CD4-positive, alpha-beta T cell treated with Interleukin-21 for 1 hour (primary cell): Measurements from ENCODE around the gene FOXP1.

Experiments used
- DNase-seq: peaks from one replicate; pipeline ENCODE4 v3.0.0-alpha.2; 2020

The FOXP1 gene

DNA sequence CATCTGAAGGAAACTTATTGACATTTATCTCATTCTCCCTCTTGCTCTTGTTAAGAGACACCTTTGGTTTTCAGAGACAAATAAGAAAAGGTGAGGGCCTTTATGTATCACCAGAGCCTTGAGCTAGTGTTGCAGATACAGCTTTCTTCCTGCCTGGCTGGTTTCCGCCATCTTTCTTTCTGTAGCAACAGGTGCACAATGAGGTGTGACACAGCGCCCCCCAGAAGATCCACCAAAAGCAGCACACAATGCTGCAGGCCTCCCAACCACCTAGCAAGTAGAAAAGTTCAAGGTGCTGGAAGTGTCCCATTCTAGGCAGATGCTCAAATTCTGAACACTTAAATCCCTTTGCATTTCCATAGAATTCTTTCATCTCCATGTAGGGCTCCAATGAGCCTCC lies 106.6 kb downstream of the FOXP1 start:
- DNase-seq: no peak

DNA sequence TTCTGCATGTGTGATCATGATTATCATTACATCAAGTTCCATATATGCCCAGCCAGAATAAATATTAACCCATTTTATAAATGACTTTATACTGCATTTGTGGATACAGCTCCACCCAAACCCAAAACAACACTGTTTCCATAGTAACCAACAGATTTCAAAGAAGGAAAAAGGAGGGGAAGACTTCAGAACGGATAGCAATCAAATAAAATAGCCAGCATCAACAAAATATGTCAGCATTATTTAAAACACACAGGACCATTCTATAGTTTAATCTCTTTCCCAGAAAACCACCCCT lies 114.4 kb downstream of the FOXP1 start:
- DNase-seq: no peak

GRCh38 chr3:71468311-71469137 lies 115.0 kb downstream of the FOXP1 start:
- no peak for DNase-seq

DNA sequence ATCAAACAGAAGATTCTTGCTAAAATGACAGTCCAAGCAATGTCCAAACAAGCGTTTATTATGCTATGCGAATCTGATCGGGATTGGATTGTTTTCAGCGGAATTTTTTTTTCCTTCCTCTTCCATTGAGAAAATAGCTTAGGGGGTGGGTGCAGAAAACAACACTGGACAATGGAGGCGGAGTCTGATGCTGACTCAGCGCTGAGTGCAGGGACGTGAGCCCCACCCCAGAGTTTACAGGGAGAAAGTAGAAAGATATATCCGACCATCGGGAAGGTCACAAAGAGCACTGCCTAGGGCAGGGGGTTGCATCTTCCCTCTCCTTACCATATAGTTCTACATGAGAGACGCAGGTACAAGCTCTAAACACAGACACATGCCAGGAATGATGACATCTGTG lies 117.0 kb downstream of the FOXP1 start:
- no peak for DNase-seq

DNA sequence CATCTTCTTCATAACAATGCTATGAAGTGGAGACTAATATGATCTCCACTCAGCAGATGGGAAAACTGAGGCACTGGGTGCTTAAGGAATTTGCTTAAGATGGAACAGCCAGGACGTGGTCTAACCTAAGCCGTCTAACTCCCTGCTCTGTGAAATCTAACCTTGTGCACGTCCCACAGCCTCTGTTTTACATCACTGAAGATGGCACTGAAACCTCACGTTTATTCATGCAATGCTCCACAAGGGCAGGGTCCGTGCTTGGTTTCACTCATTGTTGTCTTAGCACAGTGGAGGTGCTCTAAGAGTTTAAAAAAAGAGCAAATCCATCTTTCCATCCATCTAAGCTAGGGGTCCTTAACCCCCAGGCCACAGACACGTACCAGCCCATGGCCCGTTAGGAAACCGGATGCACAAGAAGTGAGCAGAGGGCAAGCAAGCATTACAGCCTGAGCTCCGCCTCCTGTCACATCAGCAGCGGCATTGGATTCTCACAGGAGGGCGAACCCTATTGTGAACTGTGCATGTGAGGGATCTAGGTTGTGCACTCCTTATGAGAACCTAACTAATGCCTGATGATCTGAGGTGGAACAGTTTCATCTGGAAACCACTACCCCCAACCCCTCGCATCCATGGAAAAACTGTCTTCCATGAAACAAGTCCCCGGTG lies 118.0 kb downstream of the FOXP1 start:
- no peak for DNase-seq

GRCh38 chr3:71464613-71465012 lies 118.9 kb downstream of the FOXP1 start:
- no peak for DNase-seq

DNA sequence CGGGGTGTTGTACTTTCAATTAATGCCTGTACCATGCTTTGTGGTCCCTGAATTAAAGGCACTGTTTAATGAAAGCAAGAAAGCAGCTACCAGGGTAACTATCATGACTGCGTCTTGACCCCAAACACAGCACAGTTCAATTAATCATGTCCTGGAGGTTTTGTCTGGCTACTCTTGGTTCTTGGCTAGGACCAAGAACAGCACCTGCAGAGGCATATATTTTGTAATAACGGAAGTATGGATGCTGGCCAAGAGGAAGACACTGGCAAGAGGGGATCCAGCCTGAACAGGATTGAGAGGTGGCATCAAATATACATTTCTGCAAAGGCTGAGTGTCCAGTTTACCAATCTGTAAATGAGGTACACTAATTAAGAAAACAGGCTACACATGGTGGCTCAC lies 119.9 kb downstream of the FOXP1 start:
- no peak for DNase-seq

DNA sequence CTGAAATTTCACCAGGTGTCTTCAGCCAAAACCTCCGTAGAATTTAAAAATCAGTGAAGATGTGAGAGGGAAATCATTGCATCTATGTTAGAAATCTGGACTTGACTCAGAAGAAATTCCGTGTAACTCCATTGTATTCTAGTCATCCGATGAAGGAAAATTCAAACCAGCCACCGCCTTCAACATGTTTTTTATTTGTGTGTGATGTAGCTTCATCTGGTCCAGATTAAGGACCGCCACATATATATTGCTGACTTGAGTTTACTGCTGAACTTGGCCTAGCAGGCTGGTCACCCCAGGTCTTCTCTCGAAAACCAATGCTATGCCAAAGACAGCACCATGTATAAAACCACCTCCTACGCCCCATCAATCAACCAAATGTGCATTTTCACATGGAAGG lies 120.9 kb downstream of the FOXP1 start:
- no peak for DNase-seq

- no peak for DNase-seq
These were observed 121.6 kb downstream of the FOXP1 start for GRCh38 chr3:71461749-71462483.

DNA sequence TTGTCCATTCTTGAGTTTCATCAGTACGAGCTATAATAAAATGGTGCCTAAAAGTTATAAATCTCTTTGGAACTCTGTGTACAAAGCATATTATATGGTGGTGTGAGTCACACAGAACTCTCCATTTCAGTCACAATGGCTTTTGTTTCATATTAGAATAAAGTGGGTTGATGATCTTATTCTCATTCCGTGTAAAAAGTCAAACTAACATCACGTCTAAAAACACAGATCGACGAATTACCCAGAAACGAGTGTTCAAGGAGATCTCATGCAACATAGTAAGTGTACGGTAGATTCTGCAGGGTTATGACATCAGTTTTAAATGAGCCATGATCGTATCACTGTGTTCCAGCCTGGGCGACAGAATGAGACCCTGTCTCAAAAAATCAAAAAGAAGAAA lies 122.4 kb downstream of the FOXP1 start:
- no peak for DNase-seq

- DNase-seq: no peak
These were observed 124.6 kb downstream of the FOXP1 start for GRCh38 chr3:71458895-71459294.

- DNase-seq: no peak
These were observed 126.7 kb downstream of the FOXP1 start for GRCh38 chr3:71456826-71457225.

DNA sequence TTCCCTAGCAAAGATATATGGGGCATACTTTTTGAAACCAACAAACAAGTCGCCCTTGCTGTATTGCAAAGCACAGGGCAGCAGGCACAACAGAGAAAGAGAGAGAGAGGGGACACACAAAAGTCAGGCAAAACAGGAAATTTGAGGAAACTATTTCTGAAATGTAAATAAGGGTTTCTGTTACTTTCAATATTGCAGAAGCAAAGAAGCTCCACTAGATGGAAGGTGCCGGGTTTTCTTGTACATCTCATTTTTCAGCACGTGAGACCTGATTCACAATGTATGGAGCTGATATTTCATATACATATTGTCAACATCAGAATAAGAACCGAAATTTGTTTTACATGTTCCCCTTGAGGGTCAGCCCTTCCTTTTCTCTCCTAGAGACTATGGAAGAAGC lies 127.4 kb downstream of the FOXP1 start:
- DNase-seq: peak; percentile 55

GRCh38 chr3:71454512-71455403 lies 128.8 kb downstream of the FOXP1 start:
- DNase-seq: peak; percentile 60

- DNase-seq: no peak
These were observed 129.6 kb downstream of the FOXP1 start for GRCh38 chr3:71453822-71454511.

GRCh38 chr3:71453319-71453718 lies 130.2 kb downstream of the FOXP1 start:
- DNase-seq: no peak

- no peak for DNase-seq
These were observed 131.7 kb downstream of the FOXP1 start for GRCh38 chr3:71451812-71452211.

DNA sequence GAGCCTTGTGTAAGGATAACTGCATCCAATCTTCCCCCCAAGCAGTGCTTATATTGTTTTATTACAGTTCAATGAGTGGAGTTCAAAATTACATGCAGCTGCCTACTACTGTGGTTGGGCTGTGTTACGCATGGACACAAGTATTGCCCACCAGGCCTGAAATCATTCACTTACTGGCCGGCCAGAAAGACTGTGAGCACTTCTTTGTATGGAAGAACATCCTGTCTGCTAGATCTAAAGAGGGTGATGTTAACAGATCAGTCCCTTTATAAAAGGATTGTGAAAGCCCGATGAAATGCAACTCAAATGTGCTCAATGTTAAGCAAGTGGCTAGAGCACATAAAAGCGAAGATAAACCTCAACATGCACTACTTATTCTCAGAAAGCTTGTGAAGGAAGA lies 132.5 kb downstream of the FOXP1 start:
- DNase-seq: no peak

DNA sequence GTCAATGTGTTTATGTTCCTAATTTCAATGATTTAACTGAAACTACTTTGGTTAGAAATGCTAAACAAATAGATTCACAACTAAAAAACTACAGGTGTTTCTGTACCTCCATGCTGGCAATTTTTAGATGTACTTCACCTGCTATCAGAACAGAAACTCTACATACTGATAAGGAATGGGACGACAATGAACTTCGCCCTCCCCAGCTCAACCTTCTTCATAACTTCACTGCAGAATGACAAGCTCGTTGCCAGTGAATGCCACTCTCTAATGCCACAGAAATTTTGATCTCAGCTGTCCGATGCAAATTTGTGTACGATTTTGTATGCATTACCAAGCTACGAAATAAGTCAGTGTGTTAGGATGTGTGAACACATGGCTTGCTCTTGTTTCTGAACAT lies 133.4 kb downstream of the FOXP1 start:
- DNase-seq: no peak

DNA sequence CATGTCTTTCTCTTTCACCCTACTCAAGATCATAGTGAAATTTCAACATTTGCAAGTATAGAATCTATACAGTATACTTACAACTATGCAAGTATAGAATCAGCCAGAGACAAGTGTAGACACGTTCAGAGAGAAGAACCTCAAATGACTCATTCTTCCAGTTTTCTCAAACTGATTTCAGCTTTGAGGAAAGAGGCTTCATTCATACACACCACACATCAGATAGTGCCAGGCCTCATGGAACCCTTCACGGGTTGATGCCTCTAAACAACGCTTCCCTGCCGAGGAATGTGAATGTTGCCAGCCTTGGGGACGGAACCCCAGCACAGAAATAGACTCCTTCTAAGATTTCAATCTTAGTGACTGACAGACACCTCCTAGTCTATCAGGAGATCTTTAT lies 135.7 kb downstream of the FOXP1 start:
- no peak for DNase-seq

DNA sequence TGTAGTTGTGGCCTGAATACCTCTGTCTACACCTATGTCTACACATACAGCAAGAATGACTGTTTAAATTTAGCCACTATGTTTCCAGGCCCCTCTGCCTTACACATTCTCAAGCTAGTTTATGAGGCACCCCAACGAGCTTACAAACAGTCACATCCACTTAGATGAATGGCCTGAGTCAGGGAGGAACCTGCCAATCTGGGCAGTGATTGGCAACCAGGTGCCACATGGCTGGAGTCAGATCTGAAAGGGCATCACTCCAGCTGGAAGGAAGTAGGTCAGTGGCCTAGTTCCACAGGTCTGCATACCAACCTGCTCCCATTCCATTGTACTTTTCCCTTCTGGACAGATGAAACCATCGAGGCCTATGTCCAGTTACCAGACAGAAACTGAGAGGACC lies 136.3 kb downstream of the FOXP1 start:
- no peak for DNase-seq

DNA sequence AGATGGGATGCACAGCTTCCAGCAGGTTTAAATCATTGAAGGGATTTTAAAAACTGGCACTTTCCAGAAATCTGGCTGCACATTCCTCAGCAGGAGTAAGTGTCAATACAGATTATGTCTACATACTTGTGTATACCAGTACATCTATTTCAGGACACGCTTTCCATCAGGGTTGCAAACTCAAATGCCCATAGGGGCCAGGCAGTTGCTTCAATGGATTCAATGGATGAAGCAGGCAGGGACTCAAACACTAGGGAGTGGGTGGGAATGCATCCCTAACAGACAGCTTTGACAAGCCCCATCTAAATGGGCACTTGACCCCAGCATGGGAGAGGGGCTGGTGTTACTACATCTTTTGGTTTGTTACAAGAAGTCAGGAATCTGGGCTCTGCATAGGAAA lies 136.8 kb downstream of the FOXP1 start:
- DNase-seq: no peak

GRCh38 chr3:71446260-71446659 lies 137.3 kb downstream of the FOXP1 start:
- no peak for DNase-seq
